HepG2 (cell line): ENCODE measurements around the gene RNF183. TPM values are rescaled to one million over a fixed set of nuclear protein-coding genes. Genes with fewer than 3 reads are reported as not detected.

ENCODE experiments used
- ATAC-seq: fragments of 200-7000 bp; cut with Tn5 transposase; 3 replicates; pipeline ENCODE4 v1.9.1; 2020; ENCODE audit warnings: mild to moderate bottlenecking, moderate library complexity
- BruUV-seq: library from RNA; stranded (reverse); fragments of 400-500 nt; replicated peaks from 2 replicates; lab custom pipeline; 2021; lab: Mats Ljungman, UMichigan
- CTCF ChIA-PET: fragments of 300-600 bp; formaldehyde crosslinking; extraction: SDS; loops from one replicate; lab custom pipeline; 2021; ENCODE audit warnings: low total read pairs, inconsistent platforms, low intra/inter-chr PET ratio; lab: Yijun Ruan, JAX
- POLR2A ChIA-PET: fragments of 350-600 bp; sonication (Branson Sonifier 250); formaldehyde crosslinking; loops from one replicate; lab custom pipeline; 2020; ENCODE audit warnings: antibody characterized with exemption, inconsistent platforms; lab: Yijun Ruan, JAX
- DNase-seq: peaks from one replicate; pipeline ENCODE4 v3.0.0-alpha.2; 2015; ENCODE audit warnings: low spot score
- FAIRE-seq: peaks from 3 replicates; lab custom pipeline; 2011; peaks lifted over from hg19 to GRCh38; lab: Jason Lieb, UNC
- H2AFZ ChIP-seq: one replicate; pipeline ENCODE4 v1.6.1; 2011; ENCODE audit warnings: low read length, inconsistent platforms
- H3K27ac ChIP-seq: fragments of 300-600 bp; 3 replicates; pipeline ENCODE4 v1.8.0; 2011; ENCODE audit warnings: mixed run types, mild to moderate bottlenecking, mixed read lengths, low read length, inconsistent platforms; ENCODE audit not compliant: insufficient read depth; ENCODE audit errors: extremely low read length
- H3K27me3 ChIP-seq, 2 experiments: fragments of 200-600 bp in 1 of 2; 2 replicates in 1 of 2; 3 replicates in 1 of 2; pipeline versions ENCODE4 v1.6.0 to v1.8.0; 2011; ENCODE audit warnings: low read length in 2 of 2, mild to moderate bottlenecking in 2 of 2, moderate library complexity in 2 of 2, inconsistent platforms in 1 of 2; ENCODE audit not compliant: insufficient read depth in 2 of 2, control insufficient read depth in 1 of 2
- H3K36me3 ChIP-seq, 2 experiments: fragments of 200-600 bp in 1 of 2; replicated peaks in 1 of 2; 2 replicates in 1 of 2; 3 replicates in 1 of 2; pipeline versions ENCODE4 v1.5.1 to v1.8.0; 2011; ENCODE audit warnings: low read length in 2 of 2, inconsistent platforms in 1 of 2; ENCODE audit not compliant: insufficient read depth in 2 of 2, control insufficient read depth in 1 of 2
- H3K4me1 ChIP-seq: 2 replicates; pipeline ENCODE4 v1.5.1; 2012; ENCODE audit warnings: low read length, inconsistent platforms; ENCODE audit not compliant: insufficient read depth
- H3K4me2 ChIP-seq: 2 replicates; pipeline ENCODE4 v1.6.0; 2011; ENCODE audit warnings: low read depth, low read length, inconsistent platforms
- H3K4me3 ChIP-seq, 3 experiments: fragments of 200-600 bp in 1 of 3; sonication (generic), shearing (Covaris generic) in 1 of 3; replicated peaks in 1 of 3; 2 replicates each; pipeline ENCODE4 v1.5.1; 2011 to 2016; ENCODE audit warnings: low read length in 3 of 3, inconsistent platforms in 2 of 3, low read depth in 2 of 3, mild to moderate bottlenecking in 2 of 3, control low read depth in 1 of 3, mixed read lengths in 1 of 3; ENCODE audit not compliant: insufficient read depth in 1 of 3
- H3K79me2 ChIP-seq: one replicate; pipeline ENCODE4 v1.6.1; 2011; ENCODE audit warnings: low read length, inconsistent platforms; ENCODE audit not compliant: insufficient read depth
- H3K9ac ChIP-seq: 2 replicates; pipeline ENCODE4 v1.6.0; 2011; ENCODE audit warnings: mild to moderate bottlenecking, low read depth, low read length, inconsistent platforms; ENCODE audit not compliant: insufficient read depth
- H3K9me3 ChIP-seq: 2 replicates; pipeline ENCODE4 v1.5.1; 2012; ENCODE audit warnings: mild to moderate bottlenecking, low read length
- H4K20me1 ChIP-seq: 2 replicates; pipeline ENCODE4 v1.6.0; 2011; ENCODE audit warnings: inconsistent platforms, mild to moderate bottlenecking, low read length, moderate library complexity; ENCODE audit not compliant: insufficient read depth
- AHR ChIP-seq: IDR thresholded peaks from 2 replicates; pipeline ENCODE4 v1.6.1; 2018; ENCODE audit warnings: missing genetic modification reagents, missing compliant biosample characterization
- CREB1 ChIP-seq, 2 experiments: fragments of 450-650 bp in 1 of 2; IDR thresholded peaks; 2 replicates each; pipeline ENCODE4 v1.6.1; 2016 to 2017; ENCODE audit warnings: control low read depth in 1 of 2, mild to moderate bottlenecking in 1 of 2, missing compliant biosample characterization in 1 of 2, missing genetic modification characterization in 1 of 2
- MAX ChIP-seq: IDR thresholded peaks from 2 replicates; pipeline ENCODE4 v1.6.1; 2012; ENCODE audit warnings: inconsistent platforms
- ZBTB25 ChIP-seq: IDR thresholded peaks from 2 replicates; pipeline ENCODE4 v1.6.1; 2018; ENCODE audit warnings: missing genetic modification reagents
- ZMAT5 ChIP-seq: sonication (generic); formaldehyde crosslinking; IDR thresholded peaks from 2 replicates; pipeline ENCODE4 v1.5.0; 2020; ENCODE audit warnings: mild to moderate bottlenecking, low read depth, missing genetic modification reagents, borderline replicate concordance
- ZMYM2 ChIP-seq: sonication (generic); formaldehyde crosslinking; IDR thresholded peaks from 2 replicates; pipeline ENCODE4 v1.8.0; 2022; ENCODE audit warnings: mild to moderate bottlenecking, missing genetic modification reagents
- ZNF121 ChIP-seq: sonication (generic); formaldehyde crosslinking; IDR thresholded peaks from 2 replicates; pipeline ENCODE4 v1.5.0; 2020; ENCODE audit warnings: mild to moderate bottlenecking, missing genetic modification reagents
- ZNF335 ChIP-seq: sonication (generic); formaldehyde crosslinking; IDR thresholded peaks from 2 replicates; pipeline ENCODE4 v1.4.0; 2020; ENCODE audit warnings: missing genetic modification reagents
- ZNF414 ChIP-seq: sonication (generic); formaldehyde crosslinking; IDR thresholded peaks from 2 replicates; pipeline ENCODE4 v1.5.0; 2020; ENCODE audit warnings: missing genetic modification reagents
- ZNF546 ChIP-seq: sonication (generic); formaldehyde crosslinking; conservative IDR thresholded peaks from 2 replicates; pipeline ENCODE4 v1.8.1; 2023; ENCODE audit warnings: mild to moderate bottlenecking, missing genetic modification reagents
- WGBS: methylation state at CpG from one replicate; pipeline ENCODE4 v1.1.6; 2017; ENCODE audit warnings: low lambda C conversion rate; 5-methylcytosine and 5-hydroxymethylcytosine counted together
- in situ Hi-C: cut with HindIII; loops from 2 replicates; pipeline ENCODE4 v1.10.0; 2017; ENCODE audit warnings: low pct_unique_long_range_greater_than_20kb; ENCODE audit not compliant: extremely low pct_ligation_motif_present
- intact Hi-C: fragments of 100-400 bp; cut with micrococcal nuclease; formaldehyde crosslinking; loops from one replicate; pipeline ENCODE4 v1.10.0; 2022; ENCODE audit not compliant: unreplicated experiment
- polyA plus RNA-seq, 8 experiments: library from polyadenylated mRNA; depleted of rRNA in 3 of 8; stranded (reverse) in 7 of 8; unstranded in 1 of 8; fragments of >200 nt; fragmentation: Illumina TruSeq in 4 of 8; extraction: Trizol in 4 of 8; gene quantifications; 2 replicates each; pipeline versions ENCODE4 v1.2.1 to v1.2.3, GENCODE V29; 2011 to 2016; ENCODE audit warnings: low read depth in 4 of 8, missing spikeins in 1 of 8, mixed read lengths in 1 of 8; ENCODE audit not compliant: insufficient read depth in 1 of 8
- total RNA-seq, 5 experiments: library from RNA; depleted of rRNA; stranded (reverse); fragments of >200 nt; fragmentation: Illumina TruSeq; extraction: Trizol; gene quantifications; 2 replicates each; pipeline ENCODE4 v1.2.3, GENCODE V29; 2016; ENCODE audit warnings: low read depth in 1 of 5

The RNF183 gene
- total and polyA plus RNA-seq, 2 of the 13 experiments (the other 11 are each of a cell fraction or from before 2014, with no cell fraction given) = 0.13 to 6.5 TPM

GRCh38 chr9:113257863-113258262, 45.3 kb downstream of the RNF183 start:
- Histone ChIP-seq H3K4me1 (peaks cover 16% of the 10 kb centered on the region), H3K4me3 (no peak overlapping the region), H3K36me3 (peaks cover 27 to 62% of the 10 kb centered on the region in 2 experiments), H3K9ac (no peak overlapping the region), H3K4me2 (no peak overlapping the region), H3K79me2 (peaks cover 5% of the 10 kb centered on the region), H2AFZ (no peak overlapping the region), H3K9me3 (no peaks in the 10 kb centered on the region), H4K20me1 (no peaks in the 10 kb centered on the region), H3K27me3 (no peaks in the 10 kb centered on the region), H3K27ac (no peak overlapping the region)
- 97% methylated on average over 3 of the region's 3 CpGs for WGBS
- ATAC-seq = no peak
- POLR2A ChIA-PET = no interaction called here
- no peak for DNase-seq
- no peak for FAIRE-seq
- CTCF ChIA-PET = no interaction called here
- TF ChIP-seq ZNF335 (CRISPR knock-in tag) (no peak), AHR (CRISPR knock-in tag) (no peak), ZNF121 (no peak), MAX (no peak), CREB1 (IDR thresholded peaks at IDR 0.05) (no peak), CREB1 (CRISPR knock-in tag; IDR thresholded peaks at IDR 0.05) (no peak), ZBTB25 (CRISPR knock-in tag) (no peak), ZMYM2 (CRISPR knock-in tag) (no peak), ZNF414 (CRISPR knock-in tag) (no peak), ZNF546 (CRISPR knock-in tag) (no peak), ZMAT5 (no peak)
- in situ Hi-C loops (no loop called here), intact Hi-C loops (no loop called here)
- no TSS peak for BruUV-seq
